NCI-H460 (cell line): ENCODE results near the gene TDRD3. TPM values are rescaled to one million over a fixed set of nuclear protein-coding genes. Genes with fewer than 3 reads are reported as not detected.

Experiments
- DNase-seq: peaks from one replicate; pipeline ENCODE4 v3.0.0-alpha.2; 2016; ENCODE audit warnings: low read depth; ENCODE audit errors: extremely low read depth
- total RNA-seq: library from RNA; depleted of rRNA; stranded (reverse); fragments of >200 nt; shearing (Covaris generic); gene quantifications from 2 replicates; pipeline ENCODE4 v1.2.3, GENCODE V29; 2014

Gene TDRD3
- total RNA-seq, 1 experiment from 2014 or later: 18.1 TPM

GRCh38 chr13:60562096-60562780 lies 165.2 kb downstream of the TDRD3 start:
- no peak for DNase-seq

DNA sequence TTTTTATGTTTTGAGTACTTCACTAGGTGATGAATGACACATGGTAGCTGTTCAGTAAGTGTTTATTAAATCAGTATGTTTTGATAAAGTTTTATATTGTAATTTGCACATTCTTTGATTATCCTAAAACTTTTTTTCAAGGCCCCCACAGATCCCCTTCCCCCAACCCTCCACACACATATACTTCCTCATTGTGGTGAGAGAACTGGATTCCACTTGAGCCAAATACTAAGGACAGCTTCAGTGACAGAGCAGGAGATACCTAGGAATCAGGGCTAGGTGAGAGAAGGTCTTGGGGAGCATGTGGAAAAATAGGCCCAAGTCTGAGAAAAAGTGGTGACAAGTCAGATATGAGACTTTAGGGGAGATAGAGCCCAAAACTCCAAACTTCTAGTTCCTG lies 174.6 kb downstream of the TDRD3 start:
- no peak for DNase-seq

DNA sequence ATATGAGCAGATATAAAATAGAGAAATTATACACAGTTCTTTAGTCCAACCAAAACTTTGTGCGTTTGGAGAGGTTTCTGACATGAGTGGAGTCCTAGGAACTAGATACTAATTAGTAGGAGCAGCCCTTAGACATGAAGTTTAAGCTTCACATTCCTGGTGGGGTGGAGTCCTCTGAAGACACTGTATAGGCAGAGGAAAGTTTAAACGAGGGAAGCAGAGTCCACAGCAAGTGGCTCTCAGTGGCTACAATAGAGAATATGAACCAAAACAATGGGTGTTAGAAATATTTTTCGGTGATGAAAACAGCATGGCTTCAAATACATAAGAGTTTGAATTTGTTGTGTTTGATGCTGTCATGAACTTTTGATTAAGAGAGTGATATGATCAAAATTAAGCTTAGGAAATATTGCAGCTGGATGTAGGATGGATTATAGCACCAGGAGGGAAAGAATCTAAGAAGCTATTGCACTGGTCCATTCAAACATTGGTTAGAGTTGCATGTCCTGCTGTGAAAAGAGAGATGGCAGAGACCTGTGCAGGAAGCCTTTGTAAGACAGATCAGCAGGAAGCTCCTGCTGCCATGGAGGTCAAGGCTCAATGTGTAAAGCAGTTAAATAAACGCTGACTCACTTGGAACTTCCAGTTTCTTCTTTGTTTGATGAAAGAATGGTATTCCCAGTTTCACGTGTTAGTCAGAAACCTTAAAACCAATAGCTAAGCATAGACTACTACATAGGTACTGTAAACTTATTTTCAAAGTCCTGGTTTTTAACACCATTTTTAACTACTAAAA lies 175.2 kb downstream of the TDRD3 start:
- no peak for DNase-seq

DNA sequence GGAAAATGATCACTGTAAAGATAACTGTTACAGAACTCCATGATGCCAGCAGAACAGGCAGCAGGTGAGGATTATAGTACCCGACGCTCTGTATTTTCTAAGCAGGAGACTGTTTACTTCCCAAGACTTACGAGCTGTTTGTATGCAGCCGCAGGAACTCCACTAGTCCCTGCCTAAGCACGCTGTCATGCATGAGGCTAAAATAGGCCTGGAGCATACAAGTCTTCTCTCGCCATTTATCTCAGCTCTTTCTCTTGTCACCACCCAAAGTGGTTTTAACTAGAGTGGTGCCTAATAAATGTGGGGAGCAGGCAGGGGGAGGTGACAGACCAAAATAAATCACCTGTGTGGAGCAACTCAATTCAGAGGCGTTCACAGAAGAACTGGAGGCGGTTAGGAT lies 175.8 kb downstream of the TDRD3 start:
- DNase-seq: no peak

GRCh38 chr13:60574735-60575134 lies 177.7 kb downstream of the TDRD3 start:
- DNase-seq: no peak

DNA sequence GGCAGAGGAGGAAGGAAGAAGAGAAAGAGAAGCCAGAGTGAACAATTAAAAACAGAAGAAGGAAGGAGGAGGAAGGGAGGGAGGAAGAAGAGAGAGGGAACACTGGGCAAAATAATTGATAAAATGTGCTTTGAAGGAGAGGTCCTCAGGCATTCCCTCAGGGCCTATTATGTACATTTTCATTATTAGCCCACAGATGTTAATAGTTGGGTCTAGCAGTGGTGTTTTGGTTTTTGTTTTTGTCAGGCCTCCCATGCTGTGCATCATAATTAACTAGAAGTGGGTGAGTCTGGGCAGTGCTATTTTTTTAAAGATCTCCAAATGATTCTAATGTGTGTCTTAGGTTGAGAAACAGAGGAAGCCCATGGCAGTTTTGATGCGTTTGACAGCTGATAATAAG lies 178.1 kb downstream of the TDRD3 start:
- no peak for DNase-seq

GRCh38 chr13:60577761-60578160 lies 180.7 kb downstream of the TDRD3 start:
- DNase-seq: no peak

DNA sequence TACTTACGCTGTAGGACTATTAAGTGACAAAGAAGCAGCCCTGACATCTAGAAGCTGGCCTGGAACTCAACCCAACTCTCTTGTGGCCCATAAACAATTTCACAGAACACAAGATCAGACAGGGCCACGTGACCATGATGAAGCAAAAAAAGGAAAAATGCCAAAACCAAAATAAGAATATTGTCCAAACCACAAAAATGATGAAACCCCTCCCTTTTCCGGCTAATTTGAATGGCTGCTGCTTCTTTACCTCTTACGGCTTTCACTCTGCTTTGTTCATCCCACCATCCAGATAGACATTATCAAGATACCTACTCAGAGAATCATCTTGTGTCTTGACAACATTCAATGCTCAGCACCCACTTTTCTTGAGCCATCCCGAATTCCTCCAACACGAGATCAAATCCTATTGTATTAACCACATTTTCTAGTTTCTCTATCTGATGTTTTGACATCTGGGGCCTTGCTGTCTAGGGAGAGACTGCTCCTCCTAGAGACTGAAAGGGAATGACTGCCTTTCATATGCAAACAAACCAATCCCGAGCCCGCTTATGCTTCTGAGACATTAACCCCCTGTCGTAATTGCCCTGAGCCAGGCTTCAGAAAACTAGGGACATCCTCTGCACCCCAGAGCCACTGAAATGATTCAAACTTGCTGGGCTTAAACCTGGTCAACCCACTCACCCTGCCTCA lies 186.3 kb downstream of the TDRD3 start:
- no peak for DNase-seq

DNA sequence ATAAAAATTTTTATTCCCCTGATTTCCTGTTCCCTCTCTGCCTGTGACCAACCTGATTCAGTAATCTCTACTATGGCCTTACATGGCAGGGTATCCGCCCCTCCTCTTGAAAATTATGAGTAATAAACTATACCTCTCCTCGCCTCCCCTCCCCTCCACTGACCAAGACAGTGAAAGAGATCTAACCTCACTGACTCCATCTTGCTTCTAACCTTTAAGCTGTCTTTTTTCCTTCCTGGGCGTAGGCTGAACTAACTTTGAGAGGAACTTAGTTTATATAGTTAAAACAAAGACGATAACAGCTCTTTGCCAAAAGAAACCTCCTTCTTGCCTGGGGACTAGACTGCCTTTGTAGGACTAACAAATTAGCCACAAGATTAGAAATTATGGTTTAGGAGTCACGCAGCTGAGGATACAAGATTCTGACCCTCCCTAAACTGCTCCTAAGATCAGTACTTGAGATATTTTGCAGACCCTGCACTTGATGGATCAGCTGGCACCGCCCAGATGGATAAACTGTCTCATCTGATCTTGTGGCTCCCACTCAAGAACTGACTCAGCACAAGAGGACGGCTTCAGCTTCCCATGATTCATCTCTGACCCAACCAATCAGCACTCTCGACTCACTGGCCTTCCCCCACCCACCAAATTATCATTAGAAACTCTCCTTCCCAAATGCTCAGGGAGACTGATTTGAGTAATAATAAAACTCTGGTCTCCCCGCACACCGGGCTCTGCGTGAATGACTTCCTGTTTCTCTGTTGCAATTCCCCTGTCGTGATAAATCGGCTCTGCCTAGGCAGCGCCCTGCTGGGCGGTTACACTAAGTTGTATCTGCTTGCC lies 187.1 kb downstream of the TDRD3 start:
- peak; percentile 30 for DNase-seq

DNA sequence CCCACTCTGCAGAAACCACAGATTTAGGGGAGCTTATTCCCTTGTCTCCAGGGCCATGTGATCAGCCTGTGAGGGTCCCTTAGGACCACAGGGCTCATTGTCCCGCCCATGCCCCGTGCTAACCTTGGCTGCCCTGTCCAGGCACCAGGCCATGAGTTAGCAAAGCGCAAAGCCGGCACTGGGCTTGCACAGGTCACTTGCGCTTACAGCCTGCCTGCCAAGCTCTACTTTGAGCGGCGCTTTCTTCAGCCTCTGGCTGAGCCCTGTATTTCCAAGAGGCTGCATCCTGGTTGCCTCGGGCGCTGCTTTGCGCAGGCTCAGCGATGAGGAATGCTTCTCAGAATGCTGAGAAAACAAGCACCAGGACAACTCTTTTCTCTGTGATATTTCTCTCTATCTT lies 188.0 kb downstream of the TDRD3 start:
- DNase-seq: no peak

- DNase-seq: no peak
These were observed 194.1 kb downstream of the TDRD3 start for GRCh38 chr13:60590800-60591747.

- DNase-seq: no peak
These were observed 206.0 kb downstream of the TDRD3 start for GRCh38 chr13:60603049-60603448.

DNA sequence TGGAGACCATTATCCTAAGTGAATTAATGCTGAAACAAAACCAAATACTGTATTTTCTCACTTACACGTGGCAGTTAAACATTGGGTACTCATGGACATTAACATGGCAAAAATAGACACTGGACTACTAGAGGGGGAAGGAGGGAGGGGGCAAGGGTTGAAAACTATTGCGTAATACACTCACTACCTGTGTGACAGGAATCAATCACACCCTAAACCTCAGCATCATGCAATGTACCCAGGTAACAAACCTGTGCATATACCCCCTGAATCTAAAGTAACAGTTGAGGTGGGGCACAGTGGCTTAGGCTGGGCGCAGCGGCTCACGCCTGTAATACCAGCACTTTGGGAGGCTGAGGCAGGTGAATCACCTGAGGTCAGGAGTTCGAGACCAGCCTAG lies 207.0 kb downstream of the TDRD3 start:
- no peak for DNase-seq

- DNase-seq: no peak
These were observed 211.9 kb downstream of the TDRD3 start for GRCh38 chr13:60608954-60609353.

DNA sequence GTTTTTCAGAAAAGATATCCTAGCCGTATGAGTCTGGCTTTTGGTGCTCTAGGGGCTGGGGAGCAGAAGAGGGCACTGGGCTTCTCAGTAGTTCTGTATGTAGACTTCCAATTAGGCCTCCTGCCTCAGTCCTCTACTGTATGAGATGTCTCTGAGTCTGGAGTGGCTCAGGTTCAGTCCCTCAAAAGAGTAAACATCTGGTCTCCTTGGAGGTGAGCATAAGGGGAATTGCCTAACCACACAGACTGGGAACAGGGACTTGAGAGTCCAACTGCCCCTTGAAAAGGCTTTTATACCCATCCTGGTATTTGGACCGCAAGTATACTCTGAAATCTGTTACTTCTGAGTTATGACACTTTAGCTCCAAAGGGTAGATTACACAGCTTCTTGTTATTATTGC lies 214.5 kb downstream of the TDRD3 start:
- DNase-seq: no peak

DNA sequence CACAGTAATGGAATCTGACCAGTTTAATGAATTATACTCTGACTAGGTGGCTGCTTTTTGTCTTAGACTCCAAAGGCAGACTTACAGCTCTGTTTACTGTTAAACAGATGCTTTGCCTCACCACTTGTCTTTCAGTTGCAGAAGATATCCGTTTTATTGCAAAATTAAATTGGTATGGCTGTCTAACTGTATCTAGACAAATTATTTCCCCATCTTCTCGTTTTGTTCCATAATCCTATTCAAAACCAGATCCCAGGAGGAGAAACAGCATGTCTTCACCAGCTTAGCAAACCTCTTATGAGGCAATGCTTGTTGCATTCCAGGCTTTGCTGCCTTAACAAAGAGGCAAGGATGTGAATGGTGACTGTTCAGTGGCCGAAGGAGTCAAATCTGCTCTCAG lies 215.6 kb downstream of the TDRD3 start:
- DNase-seq: no peak

DNA sequence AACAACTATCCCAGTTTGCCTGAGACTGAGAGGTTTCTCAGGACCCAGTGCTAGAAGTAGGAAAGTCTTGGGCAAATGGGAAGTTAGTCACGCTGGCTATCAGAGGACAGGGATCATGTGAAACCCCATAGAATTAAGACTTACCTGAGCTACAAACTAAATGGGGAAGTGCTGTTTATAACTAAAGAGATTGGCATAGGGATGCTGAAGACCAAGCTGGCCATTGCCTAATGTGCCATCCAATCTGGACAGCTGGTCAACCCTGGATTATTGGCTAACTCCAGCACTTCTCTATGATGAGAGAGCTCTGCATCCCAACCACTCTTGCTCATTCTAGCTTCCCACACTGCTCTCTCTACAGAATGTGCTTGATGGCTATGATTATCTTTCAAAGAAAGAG lies 216.1 kb downstream of the TDRD3 start:
- no peak for DNase-seq

GRCh38 chr13:60617991-60618733 lies 221.1 kb downstream of the TDRD3 start:
- no peak for DNase-seq

- no peak for DNase-seq
These were observed 222.4 kb downstream of the TDRD3 start for GRCh38 chr13:60619461-60619860.
